HG02610 (cell line): ENCODE data around the gene FITM1.
A peak's percentile ranks its signal among the peaks of the same experiment; 100 is the strongest.

ENCODE experiments used
- ATAC-seq: cut with Tn5 transposase; IDR thresholded peaks from one replicate; pipeline ENCODE4 v1.9.1; 2021; ENCODE audit warnings: mild to moderate bottlenecking, moderate library complexity; ENCODE audit not compliant: unreplicated experiment

Gene FITM1

DNA sequence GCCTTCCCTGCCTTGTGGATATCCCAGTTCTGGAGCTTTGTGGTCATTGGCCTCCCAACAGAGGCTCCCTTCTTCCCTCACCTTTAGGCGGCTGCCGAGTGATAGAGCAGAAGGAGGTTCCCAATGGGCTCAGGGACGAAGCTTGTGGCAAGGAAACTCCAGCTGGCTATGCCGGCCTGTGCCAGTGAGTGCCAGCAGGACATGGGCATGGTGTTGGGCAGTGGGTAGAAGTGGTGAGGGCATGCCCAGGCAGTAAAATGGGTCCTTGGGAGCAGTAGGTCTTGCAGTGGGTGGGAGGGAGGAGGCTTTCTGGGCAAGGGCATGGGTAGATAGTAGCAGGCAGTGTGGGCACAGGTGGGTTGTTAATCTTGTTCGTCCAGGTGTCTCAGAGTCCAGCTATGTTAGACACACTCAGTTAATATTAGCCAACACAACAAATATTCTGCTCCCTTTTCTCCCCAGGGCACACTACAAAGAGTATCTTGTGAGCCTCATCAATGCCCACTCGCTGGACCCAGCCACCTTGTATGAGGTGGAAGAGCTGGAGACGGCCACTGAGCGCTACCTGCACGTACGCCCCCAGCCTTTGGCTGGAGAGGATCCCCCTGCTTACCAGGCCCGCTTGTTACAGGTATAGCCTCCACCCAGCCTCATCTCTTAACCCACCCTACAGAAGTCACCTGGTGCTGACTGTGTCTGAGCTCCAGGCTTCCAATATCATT is 29.5 kb downstream of the FITM1 start:
- no peak for ATAC-seq

DNA sequence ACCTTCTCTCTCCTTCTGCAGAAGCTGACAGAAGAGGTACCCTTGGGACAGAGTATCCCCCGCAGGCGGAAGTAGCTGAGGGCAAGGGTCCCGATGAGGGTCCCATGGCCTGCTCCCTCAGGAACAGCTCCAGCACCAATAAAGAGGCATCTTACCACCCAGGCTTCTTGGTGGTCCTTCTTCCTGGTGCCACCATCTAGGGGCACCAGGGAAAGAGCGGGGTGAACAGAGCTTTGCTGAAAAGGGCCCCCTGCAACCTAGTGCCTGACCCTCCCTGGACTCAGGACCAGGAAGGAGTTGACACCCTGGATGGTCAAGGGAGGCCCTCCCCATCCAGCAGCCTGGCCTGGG is 30.0 kb downstream of the FITM1 start:
- no peak for ATAC-seq

DNA sequence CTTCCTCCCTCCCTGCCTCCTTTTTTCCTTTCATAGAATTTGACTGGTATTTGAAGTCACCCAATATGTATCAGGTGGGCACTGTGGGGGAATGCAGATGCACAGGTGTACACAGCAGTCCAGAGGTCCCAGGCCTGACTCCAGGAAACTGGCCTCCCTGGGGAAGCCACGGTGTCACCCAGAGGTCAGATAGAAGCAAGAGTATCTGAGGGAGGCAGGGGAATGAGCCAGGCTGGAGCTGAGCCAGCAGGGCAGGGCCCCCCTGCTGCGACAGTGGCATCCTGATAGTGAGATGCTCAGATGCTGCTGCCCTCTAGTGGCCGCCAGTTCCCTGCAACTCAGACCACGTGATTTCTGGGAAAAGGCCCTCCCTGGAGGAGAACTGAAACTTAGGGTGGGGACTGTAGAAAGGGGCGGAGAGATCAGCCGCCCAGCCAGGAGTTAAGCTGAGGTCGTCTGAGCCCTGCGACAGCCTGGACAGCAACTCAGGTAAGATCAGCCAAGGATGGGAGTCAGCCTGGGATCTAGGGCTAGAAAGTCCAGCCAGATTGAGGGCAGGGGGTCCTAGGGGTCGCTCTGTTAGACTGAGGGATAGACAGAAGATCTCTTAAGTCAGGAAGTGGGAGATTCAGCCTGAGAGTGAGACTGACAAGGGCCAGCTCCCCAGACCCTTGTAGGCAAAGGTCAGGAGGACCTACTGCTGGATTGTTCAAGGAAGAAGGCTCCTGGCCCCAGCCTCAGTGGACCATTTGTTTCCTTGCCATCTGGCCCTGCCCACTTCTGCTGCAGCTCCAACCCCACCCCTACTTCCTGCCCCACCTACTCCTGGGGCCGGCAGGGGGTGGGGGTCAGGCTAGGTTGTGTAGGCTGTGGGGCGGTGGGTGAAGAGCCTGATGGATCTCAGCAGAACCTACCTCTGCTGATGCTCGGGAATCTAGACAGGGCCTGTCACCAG is 30.7 kb downstream of the FITM1 start, which contains the start of gene IRF9:
Gene IRF9 (plus strand): TSS at position 416 of the 955 bp plus-strand sequence. CDS start 880 bp downstream, outside the sequence.
- peak; percentile 77 for ATAC-seq

DNA sequence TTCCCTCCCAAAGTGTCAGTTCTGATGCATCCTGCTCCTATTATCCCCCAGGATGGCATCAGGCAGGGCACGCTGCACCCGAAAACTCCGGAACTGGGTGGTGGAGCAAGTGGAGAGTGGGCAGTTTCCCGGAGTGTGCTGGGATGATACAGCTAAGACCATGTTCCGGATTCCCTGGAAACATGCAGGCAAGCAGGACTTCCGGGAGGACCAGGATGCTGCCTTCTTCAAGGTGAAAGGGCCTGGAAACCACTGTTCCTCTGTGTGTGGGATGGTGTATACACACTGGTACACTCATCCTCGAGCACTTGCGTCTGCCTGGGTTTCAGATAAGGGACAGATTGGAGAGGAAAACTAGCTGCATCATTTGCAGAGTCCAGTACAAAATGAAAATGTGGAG is 31.6 kb downstream of the FITM1 start:
- ATAC-seq: no peak

DNA sequence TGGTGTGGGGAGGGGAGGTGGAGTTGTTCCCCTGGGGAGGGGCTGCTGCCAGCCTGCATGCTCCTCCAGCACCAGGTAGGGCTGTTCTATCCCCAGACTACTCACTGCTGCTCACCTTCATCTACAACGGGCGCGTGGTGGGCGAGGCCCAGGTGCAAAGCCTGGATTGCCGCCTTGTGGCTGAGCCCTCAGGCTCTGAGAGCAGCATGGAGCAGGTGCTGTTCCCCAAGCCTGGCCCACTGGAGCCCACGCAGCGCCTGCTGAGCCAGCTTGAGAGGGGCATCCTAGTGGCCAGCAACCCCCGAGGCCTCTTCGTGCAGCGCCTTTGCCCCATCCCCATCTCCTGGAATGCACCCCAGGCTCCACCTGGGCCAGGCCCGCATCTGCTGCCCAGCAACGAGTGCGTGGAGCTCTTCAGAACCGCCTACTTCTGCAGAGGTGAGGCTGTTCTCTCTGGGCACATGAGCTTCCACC is 34.1 kb downstream of the FITM1 start:
- ATAC-seq: no peak

DNA sequence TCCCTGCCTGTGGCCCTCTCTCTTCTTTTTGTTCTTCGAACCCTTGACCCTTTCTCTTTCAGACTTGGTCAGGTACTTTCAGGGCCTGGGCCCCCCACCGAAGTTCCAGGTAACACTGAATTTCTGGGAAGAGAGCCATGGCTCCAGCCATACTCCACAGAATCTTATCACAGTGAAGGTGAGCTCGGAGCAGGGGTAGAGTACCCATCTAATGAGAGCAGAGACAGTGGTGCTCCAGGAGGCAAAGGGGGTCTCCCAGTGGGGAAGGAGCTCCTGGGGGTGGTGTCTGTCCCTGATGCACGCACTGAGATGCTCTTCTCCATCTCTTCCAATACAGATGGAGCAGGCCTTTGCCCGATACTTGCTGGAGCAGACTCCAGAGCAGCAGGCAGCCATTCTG is 35.3 kb downstream of the FITM1 start:
- ATAC-seq: no peak

DNA sequence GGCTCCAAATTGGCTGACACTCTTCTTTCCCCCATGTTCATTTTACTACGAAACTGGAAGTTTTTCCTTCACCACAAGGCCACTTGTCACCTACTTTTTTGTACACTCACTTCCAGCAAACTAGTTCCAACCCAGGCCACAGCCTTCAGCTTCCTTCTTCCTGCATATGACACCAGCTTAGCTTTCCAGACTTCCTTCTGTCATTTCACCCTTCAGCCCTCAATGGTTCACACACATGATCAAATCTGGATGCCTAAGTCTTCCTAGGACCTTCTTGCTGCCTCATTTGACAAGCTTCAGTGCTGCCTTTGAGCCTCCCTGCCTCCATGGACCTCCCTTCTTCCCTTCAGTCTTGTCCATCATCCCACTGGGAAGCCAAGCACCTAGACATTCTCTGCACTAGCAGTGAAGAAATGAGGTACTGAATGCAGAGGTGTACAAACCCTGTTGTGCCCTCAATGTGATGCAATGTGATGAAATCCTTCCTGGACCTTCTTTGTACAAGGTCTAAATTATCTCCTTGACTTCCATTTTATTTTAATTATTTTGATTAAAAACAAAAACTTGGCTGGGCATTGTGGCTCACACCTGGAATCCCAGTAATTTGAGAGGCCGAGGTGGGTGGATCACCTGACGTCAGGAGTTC is 37.1 kb downstream of the FITM1 start:
- ATAC-seq: no peak

DNA sequence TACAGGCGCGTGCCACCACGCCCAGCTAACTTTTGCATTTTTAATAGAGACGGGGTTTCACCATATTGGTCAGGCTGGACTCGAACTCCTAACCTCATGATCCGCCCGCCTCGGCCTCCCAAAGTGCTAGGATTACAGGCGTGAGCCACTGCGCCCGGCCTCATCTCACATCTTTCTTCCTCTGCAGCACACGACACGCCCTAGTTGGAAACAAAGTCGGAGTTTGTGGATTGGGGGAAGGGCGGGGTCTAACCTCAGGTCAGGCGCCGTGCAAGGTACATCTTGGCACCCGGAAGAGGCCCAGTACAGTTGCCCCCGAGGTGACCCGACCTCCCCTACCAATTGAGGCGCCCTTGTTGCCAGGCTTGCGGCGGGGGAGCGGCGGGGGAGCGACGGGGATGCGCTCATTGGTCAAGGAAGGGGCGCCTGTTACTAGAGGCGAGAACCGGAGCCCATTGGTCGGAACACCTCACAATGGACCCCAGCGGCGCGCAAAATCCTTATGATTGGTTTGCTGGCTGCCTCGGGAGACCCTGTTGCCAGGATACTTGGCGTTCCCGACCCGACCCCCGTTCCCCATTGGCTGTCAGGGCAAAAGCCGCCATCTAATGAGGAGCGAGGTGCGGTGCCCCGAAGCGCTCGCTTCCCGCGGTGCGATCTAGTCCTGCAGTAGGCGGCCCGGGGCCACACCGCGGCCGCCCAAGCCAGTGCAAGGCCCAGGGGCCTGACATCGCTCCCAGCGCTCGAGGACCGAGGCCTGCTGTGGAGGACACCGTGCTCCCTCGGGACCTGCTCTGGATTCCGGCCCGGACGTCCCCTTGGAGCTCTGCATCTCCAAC is 41.2 kb downstream of the FITM1 start, which contains the start of gene REC8:
Gene REC8 (plus strand): TSS at position 659 of the 839 bp plus-strand sequence. CDS start 473 bp downstream, outside the sequence.
- peak; percentile 60 for ATAC-seq

DNA sequence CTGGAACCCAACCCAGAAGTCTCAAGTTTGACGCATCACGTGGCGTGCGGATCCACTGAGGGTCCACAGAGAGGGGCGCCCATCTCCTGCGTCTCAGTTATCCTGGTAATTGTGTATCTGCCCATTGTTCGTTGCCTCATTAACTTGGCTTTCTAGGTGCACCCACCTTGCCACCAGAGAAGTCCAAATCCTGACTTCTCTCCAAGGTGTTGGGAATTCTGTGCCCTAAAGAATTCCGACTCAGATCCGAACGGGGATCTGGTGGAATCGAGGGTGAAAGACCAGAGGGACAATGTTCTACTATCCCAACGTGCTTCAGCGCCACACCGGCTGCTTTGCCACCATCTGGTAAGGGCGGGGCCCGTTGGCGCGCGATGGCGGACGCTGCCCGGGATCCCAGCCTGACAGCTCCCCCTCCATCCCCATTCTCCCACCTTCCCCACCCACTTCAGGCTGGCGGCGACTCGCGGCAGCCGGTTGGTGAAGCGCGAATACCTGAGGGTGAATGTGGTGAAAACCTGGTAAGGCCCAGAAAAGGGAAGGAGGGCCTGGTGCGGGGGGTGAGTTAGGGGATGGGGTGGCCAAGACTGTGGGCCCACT is 41.9 kb downstream of the FITM1 start:
- no peak for ATAC-seq

DNA sequence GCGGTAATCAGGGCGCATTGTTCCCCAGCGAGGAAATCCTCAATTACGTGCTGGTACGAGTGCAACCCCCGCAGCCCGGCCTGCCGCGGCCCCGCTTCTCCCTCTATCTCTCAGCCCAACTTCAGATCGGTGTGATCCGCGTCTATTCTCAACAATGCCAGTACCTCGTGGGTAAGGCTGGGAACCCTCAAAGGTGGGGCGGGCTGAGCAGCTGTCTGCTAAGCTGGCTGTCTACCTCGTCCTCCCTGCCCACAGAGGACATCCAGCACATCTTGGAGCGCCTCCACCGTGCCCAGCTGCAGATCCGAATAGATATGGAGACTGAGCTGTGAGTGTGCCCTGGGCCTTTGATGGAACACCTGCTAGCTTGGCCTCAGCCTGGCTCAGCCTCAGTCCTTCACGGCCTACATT is 42.4 kb downstream of the FITM1 start:
- ATAC-seq: no peak

DNA sequence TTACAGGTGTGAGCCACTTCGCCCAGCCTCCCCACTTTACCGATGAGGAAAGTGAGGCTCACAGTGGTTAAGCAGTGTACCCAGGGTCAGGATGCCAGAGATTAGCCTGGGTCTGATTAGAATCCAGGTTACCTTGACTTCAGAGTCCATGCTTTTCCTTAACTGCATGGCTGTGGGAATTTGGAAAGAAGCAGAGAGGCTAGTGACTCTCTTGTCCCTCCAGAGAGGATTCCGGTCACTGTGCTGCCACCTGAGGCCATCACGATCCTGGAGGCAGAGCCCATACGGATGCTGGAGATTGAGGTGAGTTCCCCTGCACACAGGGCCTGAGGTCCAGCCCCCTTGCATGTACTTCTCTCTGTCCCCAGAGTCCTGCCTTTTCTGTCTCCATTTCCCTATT is 46.1 kb downstream of the FITM1 start:
- ATAC-seq: no peak

DNA sequence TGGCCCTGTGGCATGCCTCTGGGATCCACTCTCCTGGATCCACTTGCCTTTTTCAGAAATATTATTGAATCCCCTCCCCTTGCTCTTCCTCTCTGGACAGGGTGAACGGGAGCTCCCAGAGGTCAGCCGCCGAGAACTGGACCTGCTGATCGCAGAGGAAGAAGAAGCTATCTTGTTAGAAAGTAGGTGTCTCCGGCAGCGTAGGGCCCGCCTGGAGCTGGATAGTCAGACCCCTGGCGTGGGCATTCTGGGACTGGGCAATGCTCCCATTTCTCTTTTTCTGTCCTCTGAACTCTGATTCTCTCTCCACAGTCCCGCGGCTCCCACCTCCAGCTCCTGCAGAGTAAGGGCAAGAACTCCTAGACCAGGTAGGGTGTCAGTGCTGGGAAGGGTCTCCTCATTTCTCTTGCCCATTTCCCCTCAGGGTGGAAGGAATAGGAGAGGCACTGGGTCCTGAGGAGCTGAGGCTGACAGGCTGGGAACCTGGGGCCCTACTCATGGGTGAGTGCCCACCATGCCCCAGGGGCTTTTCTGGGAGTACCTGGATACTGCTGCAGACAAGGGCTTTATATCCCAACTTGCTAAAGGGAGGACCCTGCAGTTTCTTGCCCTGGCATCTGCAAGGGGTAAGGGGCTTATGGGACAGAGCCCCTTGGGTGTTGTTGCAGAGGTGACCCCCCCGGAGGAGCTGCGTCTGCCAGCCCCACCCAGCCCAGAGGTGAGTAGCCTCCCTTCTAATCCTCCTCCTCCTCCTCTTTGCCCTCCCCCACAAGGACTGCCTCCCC is 46.8 kb downstream of the FITM1 start:
- ATAC-seq: no peak

DNA sequence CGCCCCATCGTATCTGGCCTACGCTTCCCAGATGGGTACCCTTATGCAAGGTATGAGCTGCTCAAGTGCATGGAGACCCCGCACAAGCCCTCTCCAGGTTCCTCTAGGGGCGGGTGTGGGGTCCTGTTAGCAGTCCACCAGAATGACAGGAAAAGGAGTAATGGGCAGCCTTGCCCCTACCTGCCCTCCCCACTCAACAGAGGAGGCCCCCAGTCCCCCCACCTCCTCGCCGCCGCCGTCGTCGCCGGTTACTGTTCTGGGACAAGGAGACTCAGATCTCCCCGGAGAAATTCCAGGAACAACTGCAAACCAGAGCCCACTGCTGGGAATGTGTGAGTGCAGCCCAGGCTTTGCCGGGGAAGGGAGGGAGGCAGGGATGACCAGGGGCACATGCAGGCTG is 47.4 kb downstream of the FITM1 start:
- no peak for ATAC-seq

DNA sequence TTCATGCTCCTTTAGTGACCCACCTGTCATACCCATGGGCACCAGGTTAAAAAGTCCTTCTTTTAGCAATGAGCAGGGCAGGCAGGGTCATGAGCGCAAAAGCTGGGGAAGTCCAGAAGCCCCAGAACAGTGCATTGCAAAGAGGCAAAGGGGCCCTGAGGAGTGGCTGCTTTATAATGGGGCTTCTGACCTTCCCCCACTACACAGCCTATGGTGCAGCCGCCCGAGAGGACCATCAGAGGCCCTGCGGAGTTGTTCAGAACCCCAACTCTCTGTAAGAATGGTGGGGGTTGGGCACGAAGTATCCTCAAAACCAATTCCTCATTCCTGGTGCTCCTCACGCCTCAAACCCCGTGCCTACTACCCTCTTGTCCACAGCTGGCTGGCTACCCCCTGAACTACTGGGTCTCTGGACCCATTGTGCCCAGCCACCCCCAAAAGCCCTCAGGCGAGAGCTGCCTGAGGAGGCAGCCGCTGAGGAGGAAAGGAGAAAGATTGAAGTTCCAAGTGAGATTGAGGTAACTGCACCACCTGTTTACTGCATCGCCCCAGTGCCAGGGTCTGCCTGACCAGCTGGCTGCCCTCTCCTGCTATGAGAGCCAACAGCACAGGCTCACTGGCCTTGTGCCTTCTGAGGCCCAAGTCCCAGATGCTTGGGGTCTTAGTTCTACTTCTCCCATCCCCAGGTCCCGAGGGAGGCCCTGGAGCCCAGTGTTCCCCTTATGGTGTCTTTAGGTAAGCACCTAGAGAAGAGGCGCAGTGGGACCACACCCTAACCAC is 48.1 kb downstream of the FITM1 start:
- no peak for ATAC-seq

DNA sequence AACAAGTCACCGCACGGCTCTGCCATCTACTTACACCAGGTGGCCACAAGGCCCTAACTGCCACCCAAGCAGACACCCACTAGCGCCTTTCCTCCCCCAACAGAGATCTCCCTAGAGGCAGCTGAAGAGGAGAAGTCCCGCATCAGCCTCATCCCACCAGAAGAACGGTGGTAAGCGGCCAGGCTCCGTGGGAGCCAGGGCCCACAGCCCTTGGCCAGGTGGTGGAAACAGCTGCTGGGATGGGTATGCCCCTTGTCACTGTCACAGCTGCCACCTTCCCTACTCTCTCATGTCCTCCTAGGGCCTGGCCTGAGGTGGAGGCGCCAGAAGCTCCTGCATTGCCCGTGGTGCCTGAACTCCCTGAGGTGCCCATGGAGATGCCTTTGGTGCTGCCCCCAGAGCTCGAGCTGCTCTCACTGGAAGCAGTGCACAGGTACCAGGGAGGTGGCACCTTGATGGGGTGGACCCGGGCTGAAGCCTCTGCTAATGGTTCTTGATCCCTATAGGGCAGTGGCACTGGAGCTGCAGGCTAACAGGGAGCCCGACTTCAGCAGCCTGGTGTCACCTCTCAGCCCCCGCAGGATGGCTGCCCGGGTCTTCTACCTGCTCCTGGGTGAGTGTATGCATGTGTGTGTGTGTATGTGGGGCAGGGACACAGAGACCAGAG is 49.0 kb downstream of the FITM1 start:
- ATAC-seq: no peak

DNA sequence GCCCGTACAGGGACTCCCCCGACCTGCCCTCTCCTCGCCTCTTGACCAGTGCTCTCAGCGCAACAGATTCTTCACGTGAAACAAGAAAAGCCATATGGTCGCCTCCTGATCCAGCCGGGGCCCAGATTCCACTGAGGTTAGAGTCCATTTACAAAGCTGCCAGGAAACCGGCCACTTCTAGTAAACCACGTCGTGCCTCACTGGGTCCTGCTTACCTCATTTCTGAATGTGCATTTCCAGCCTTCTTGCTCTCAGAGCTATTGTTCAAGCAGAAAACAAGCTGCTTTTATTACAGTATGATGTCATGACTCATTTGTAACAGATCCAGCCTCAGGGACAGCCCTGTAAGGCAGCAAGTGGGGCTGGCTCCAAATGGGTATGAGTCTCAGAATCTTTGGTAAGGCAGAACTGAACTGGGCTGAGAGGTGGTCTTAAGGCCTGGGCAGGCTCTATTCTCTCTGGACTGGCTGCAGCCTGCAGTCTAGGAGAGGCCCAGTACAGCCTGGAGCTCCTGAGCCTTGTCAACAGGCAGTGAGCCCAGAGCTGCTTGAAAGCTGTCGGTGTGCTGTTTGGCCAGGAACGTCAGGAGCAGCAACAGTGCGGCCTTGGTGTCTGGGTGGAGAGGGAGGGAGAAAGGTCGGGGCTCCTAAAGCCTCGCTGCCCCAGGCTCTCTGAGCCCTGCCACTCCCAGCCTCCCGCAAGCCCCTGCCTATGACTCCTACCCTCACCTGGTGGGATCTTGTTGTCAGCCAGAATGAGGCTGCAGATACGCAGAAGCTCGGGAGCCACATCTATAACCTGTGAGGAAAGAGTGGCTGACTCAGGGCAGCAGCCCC is 49.7 kb downstream of the FITM1 start:
- no peak for ATAC-seq
